Measurements from ENCODE around the gene SLC39A11. TPM values are rescaled to one million over a fixed set of nuclear protein-coding genes. Genes with fewer than 3 reads are reported as not detected.

SLC39A11 gene
- total RNA-seq, 2 donors from 2014 or later, result 18.1 to 20.1 TPM

- Histone ChIP-seq H3K4me3 (ENCODE audit: low read length) (no peak overlapping the region), H3K27ac (ENCODE audit: low read depth, low read length) (no peak overlapping the region), H3K9ac (ENCODE audit: extremely low read depth, low read length, poor library complexity, severe bottlenecking) (no peak overlapping the region), H3K9me3 (ENCODE audit: control insufficient read depth, low read length) (no peaks in the 10 kb centered on the region), H3K27me3 (ENCODE audit: control insufficient read depth, insufficient read depth, low read length, poor library complexity, severe bottlenecking) (no peaks in the 10 kb centered on the region), H3K36me3 (ENCODE audit: control insufficient read depth, insufficient read depth, low read length) (no peaks in the 10 kb centered on the region), H3K4me1 (ENCODE audit: control insufficient read depth, insufficient read depth, low read length) (no peaks in the 10 kb centered on the region)
- no peak for TF ChIP-seq CTCF (conservative IDR thresholded peaks at IDR 0.05)
- no peaks in the 10 kb centered on the region for H3K36me3 Mint-ChIP-seq (ENCODE audit: low read depth)
- 83 to 84% methylated on average over 3 to 8 of the region's 8 CpGs for WGBS, 2 experiments (ENCODE audit: insufficient coverage in 1 of 2, insufficient read length in 1 of 2)
- DNase-seq, result no peak
- H3K9me3 Mint-ChIP-seq, result peaks cover 2% of the 10 kb centered on the region
- H3K27ac Mint-ChIP-seq, result no peak overlapping the region
- no peaks in the 10 kb centered on the region for H3K27me3 Mint-ChIP-seq (ENCODE audit: insufficient read depth)
- H3K4me1 Mint-ChIP-seq, result no peaks in the 10 kb centered on the region
- no peak overlapping the region for H3K4me3 Mint-ChIP-seq
Measured at GRCh38 chr17:72916991-72917390, 175.5 kb downstream of the SLC39A11 start.

GRCh38 chr17:72915625-72916081 is 176.8 kb downstream of the SLC39A11 start:
- 94 to 100% methylated on average over 5 to 10 of the region's 10 CpGs for WGBS, 2 experiments (ENCODE audit: insufficient coverage in 1 of 2, insufficient read length in 1 of 2)
- H3K4me1 Mint-ChIP-seq, result no peaks in the 10 kb centered on the region
- no peak for DNase-seq
- no peaks in the 10 kb centered on the region for H3K27me3 Mint-ChIP-seq (ENCODE audit: insufficient read depth)
- H3K9me3 Mint-ChIP-seq, result peaks cover 2% of the 10 kb centered on the region
- H3K36me3 Mint-ChIP-seq (ENCODE audit: low read depth), result no peaks in the 10 kb centered on the region
- Histone ChIP-seq H3K4me3 (ENCODE audit: low read length) (no peak overlapping the region), H3K27me3 (ENCODE audit: control insufficient read depth, insufficient read depth, low read length, poor library complexity, severe bottlenecking) (no peaks in the 10 kb centered on the region), H3K9ac (ENCODE audit: extremely low read depth, low read length, poor library complexity, severe bottlenecking) (no peak overlapping the region), H3K9me3 (ENCODE audit: control insufficient read depth, low read length) (no peaks in the 10 kb centered on the region), H3K27ac (ENCODE audit: low read depth, low read length) (no peak overlapping the region), H3K4me1 (ENCODE audit: control insufficient read depth, insufficient read depth, low read length) (no peaks in the 10 kb centered on the region), H3K36me3 (ENCODE audit: control insufficient read depth, insufficient read depth, low read length) (no peaks in the 10 kb centered on the region)
- H3K4me3 Mint-ChIP-seq, result no peak overlapping the region
- no peak for TF ChIP-seq CTCF (conservative IDR thresholded peaks at IDR 0.05)
- H3K27ac Mint-ChIP-seq, result no peak overlapping the region

- Mint-ChIP-seq H3K4me1 (no peaks in the 10 kb centered on the region), H3K4me3 (no peak overlapping the region), H3K36me3 (ENCODE audit: low read depth) (no peaks in the 10 kb centered on the region), H3K27me3 (ENCODE audit: insufficient read depth) (no peaks in the 10 kb centered on the region), H3K27ac (no peak overlapping the region), H3K9me3 (peaks cover 2% of the 10 kb centered on the region)
- WGBS, 2 experiments (ENCODE audit: insufficient coverage in 1 of 2, insufficient read length in 1 of 2), result 93 to 98% methylated on average over 5 of the region's 5 CpGs
- TF ChIP-seq CTCF (conservative IDR thresholded peaks at IDR 0.05), result no peak
- DNase-seq, result no peak
- no peaks in the 10 kb centered on the region for H3K27me3 ChIP-seq (ENCODE audit: control insufficient read depth, insufficient read depth, low read length, poor library complexity, severe bottlenecking)
- no peak overlapping the region for H3K4me3 ChIP-seq (ENCODE audit: low read length)
- no peaks in the 10 kb centered on the region for H3K4me1 ChIP-seq (ENCODE audit: control insufficient read depth, insufficient read depth, low read length)
- no peak overlapping the region for H3K9ac ChIP-seq (ENCODE audit: extremely low read depth, low read length, poor library complexity, severe bottlenecking)
- H3K36me3 ChIP-seq (ENCODE audit: control insufficient read depth, insufficient read depth, low read length), result no peaks in the 10 kb centered on the region
- no peaks in the 10 kb centered on the region for H3K9me3 ChIP-seq (ENCODE audit: control insufficient read depth, low read length)
- H3K27ac ChIP-seq (ENCODE audit: low read depth, low read length), result no peak overlapping the region
Measured at GRCh38 chr17:72913142-72913682, 179.3 kb downstream of the SLC39A11 start.
